GM12873 (cell line): ENCODE measurements around the gene BCL2L11.

Experiments
- TF ChIP-seq, protein P1 (sequence below): IDR thresholded peaks from 2 replicates; pipeline ENCODE4 v1.5.1; 2012; ENCODE audit warnings: low read depth, mild to moderate bottlenecking, moderate library complexity, low read length, control low read depth; ENCODE audit not compliant: insufficient read depth; ENCODE audit errors: missing control alignments

Gene BCL2L11

DNA sequence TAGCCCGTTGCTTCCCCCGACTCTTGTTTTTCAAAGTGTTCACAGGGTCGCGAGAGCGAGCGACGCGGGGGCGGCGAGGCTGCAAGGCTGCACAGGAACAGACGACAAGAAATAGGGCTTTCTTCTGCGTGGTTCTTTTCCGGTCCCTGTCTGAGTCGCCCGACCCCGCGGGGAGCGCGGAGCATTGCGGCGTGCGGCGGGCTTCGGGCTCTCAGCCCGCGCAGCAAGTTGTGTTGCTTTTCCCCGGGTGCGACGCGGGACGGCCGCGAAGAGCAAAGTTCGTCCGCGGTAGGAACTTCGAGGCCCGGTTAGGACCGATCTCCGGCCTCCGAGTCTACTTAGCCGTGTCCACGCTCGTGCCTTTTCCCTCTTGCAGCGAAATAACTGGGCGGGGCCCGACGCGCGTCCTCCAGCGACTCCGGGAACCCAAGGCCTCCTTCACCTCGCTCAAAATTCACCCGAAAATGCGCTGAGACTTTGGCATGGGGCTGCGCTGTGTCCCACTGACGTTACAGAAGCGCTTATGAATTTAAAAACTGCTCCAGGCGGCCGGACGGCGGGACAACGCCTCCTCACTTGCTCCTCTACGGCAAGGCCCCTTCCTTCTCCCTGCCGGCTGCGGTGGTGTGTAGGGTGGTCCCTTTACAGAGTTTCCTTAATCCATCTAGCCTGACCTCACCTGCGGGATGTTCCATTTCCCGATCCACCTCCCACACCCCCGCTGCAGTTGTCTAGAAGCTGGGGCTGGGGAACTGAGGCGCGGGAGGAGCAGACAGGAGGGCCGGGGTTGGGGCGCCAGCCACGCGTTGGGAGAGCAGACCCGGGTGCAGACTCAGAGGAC lies 1.5 kb upstream of the BCL2L11 start:
- TF ChIP-seq, protein P1, sequence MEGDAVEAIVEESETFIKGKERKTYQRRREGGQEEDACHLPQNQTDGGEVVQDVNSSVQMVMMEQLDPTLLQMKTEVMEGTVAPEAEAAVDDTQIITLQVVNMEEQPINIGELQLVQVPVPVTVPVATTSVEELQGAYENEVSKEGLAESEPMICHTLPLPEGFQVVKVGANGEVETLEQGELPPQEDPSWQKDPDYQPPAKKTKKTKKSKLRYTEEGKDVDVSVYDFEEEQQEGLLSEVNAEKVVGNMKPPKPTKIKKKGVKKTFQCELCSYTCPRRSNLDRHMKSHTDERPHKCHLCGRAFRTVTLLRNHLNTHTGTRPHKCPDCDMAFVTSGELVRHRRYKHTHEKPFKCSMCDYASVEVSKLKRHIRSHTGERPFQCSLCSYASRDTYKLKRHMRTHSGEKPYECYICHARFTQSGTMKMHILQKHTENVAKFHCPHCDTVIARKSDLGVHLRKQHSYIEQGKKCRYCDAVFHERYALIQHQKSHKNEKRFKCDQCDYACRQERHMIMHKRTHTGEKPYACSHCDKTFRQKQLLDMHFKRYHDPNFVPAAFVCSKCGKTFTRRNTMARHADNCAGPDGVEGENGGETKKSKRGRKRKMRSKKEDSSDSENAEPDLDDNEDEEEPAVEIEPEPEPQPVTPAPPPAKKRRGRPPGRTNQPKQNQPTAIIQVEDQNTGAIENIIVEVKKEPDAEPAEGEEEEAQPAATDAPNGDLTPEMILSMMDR = no peak

DNA sequence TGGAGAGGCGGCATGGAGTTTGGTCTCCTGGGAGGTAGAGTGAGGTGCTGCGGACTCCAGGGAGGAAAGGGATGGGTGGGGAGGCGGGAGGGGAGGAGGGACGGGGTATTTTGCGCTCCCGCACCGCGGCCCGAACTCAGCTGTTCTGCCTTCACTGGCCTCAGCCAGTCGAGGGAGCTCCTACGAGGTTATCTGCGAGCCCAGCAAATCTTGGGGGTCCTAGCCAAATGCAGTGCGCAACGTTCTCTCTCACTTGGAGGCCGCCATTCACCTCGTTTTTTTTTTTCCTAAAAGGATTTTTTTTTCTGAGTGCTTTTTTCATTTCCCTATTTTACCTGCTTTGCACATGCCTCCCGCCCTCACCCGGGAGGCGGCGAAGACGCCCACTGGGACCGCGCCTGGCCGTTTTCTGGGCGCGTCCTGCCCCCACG lies 877 bp upstream of the BCL2L11 start:
- TF ChIP-seq, protein P1 = no peak

DNA sequence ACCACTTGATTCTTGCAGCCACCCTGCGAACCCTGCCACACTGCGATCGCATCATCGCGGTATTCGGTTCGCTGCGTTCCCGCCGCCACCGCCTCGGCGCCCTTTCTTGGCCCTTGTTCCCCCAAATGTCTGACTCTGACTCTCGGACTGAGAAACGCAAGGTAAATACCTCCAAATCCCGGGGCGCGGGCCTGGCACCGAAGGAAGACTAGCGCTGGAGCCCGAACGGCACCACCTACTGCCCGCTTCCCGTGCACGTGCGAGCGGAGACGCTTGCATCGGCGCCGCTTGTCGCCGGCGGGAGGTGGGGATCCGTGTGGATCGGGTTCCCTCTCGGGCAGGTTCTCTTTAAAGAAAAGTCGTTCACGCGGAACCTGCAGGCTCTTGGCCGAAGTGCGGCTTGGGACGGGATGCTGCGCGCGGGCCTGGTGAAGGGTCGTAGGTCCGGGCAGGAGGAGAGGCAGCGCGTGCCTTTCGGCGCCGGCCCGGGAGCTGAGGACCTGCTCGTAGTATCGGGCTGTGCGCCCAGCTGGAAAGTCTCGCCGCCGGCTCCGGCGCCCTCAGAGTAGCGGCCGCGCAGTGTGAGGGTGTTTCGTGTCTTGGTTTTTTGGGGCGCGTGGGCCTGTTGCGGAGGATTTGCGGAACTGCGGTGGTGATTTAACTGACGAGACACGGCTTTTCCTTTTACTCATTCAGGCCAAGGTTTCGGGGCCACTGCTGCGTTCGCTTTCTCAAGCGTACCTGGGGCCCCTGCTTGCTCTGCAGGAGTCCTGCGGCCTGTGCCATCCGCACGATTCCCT lies 514 bp downstream of the BCL2L11 start:
- TF ChIP-seq, protein P1 = no peak

DNA sequence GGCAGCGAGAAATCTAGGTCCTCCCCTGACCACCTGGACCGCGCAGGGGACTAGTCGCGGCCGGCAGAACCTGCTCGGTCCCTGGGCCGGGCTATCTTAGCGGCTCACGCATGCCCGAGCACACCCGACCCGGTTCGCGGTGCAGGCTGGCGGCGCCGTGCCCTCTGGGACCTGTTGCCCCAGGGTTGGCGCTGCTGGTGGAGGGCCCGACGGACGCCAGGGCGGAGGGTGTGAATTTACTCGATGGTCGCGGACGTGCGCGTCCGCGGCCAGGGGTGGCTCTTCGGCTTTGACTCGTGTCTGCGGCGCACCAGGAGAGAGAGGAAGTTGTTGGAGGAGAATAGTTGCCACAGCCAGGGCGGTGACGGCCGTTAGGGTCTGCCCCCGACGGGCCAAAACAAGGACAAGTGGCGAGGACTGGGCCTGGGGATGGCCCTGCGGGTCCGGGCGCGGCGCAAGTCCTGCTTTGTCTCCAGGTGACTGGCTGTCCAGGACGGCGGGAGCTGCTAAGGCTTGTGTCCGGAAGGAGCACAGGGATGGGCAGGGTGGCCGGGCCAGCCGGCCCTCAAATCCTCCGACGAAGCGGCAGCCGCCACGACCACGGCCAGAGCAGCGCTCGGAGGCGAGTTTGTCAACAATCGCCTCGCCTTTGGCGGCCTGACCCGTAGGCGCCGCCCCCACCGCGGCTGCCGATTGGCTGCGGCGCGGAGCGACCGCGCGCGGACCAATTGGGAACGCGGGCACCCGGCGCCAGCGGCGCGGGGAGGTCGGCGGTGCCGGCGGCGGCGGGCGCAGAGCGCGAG lies 1.3 kb downstream of the BCL2L11 start:
- TF ChIP-seq, protein P1 = no peak

DNA sequence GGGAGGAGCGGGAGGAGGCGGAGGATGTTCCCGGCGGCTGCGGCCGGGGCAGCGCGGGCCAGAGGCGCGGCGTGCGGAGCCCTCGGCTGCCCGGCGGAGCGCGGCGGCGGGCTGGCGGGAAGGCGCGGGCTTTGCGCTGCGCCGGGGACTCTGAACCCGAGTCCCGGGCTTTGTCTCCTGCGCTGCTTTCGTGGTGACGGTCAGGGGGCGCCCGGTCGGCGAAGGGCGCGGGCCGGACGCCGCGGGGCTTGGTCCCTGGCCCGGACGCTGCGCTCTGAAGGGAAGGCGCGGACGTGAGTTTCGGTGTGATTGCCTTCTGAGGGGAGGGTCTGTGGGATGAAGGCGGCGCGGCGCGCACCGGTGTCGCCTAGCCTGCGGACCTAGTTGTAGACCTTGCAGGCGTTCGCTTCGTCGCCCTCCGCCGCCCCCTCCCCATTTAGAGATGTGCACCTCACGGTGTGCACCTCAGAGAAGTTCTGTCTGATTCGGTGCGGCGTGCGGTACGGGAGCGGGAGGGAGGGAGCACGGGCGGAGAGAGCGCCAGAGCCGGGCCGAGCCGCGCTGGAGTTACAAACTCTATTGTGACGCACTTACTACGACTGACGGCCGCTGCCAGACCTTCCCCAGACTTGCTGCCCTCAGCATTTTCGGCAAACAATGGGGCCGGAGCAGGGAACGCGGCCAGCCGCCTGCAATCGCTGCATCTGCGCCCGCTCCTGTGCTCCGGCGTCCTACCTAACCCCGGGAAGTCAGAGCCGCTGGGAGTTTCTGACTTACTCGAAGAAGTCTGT lies 2.1 kb downstream of the BCL2L11 start:
- TF ChIP-seq, protein P1 = no peak

DNA sequence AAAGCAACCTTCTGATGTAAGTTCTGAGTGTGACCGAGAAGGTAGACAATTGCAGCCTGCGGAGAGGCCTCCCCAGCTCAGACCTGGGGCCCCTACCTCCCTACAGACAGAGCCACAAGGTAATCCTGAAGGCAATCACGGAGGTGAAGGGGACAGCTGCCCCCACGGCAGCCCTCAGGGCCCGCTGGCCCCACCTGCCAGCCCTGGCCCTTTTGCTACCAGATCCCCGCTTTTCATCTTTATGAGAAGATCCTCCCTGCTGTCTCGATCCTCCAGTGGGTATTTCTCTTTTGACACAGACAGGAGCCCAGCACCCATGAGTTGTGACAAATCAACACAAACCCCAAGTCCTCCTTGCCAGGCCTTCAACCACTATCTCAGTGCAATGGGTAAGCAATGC lies 3.0 kb downstream of the BCL2L11 start:
- TF ChIP-seq, protein P1 = no peak
